Glutamatergic neuron (in vitro differentiated cells): ENCODE data around the gene MVP. TPM values are rescaled to one million over a fixed set of nuclear protein-coding genes. Genes with fewer than 3 reads are reported as not detected.

Source experiments
- DNase-seq: peaks from one replicate; pipeline ENCODE4 v3.0.0; 2022
- H3K27ac Mint-ChIP-seq: one replicate; pipeline ENCODE4 v1.8.0; 2020; ENCODE audit warnings: mild to moderate bottlenecking, mixed read lengths, inconsistent platforms; ENCODE audit not compliant: unreplicated experiment
- H3K27me3 Mint-ChIP-seq: one replicate; pipeline ENCODE4 v1.8.0; 2020; ENCODE audit warnings: mild to moderate bottlenecking, moderate library complexity, mixed read lengths, inconsistent platforms; ENCODE audit not compliant: unreplicated experiment
- H3K36me3 Mint-ChIP-seq: one replicate; pipeline ENCODE4 v1.8.0; 2020; ENCODE audit warnings: mild to moderate bottlenecking, mixed read lengths, inconsistent platforms; ENCODE audit not compliant: unreplicated experiment
- H3K4me1 Mint-ChIP-seq: one replicate; pipeline ENCODE4 v1.8.0; 2020; ENCODE audit warnings: mild to moderate bottlenecking, low read depth, mixed read lengths, inconsistent platforms; ENCODE audit not compliant: unreplicated experiment
- H3K4me3 Mint-ChIP-seq: one replicate; pipeline ENCODE4 v1.8.0; 2020; ENCODE audit warnings: mild to moderate bottlenecking, mixed read lengths, inconsistent platforms; ENCODE audit not compliant: unreplicated experiment
- H3K9me3 Mint-ChIP-seq: one replicate; pipeline ENCODE4 v1.8.0; 2020; ENCODE audit warnings: mild to moderate bottlenecking, moderate library complexity, mixed read lengths, inconsistent platforms; ENCODE audit not compliant: unreplicated experiment
- CTCF ChIP-seq: fragments of 200-600 bp; sonication (generic); IDR thresholded peaks from one replicate; pipeline ENCODE4 v1.5.0; 2021; ENCODE audit not compliant: partially characterized antibody, unreplicated experiment
- total RNA-seq: library from RNA; stranded (reverse); fragmentation: NEBNext Ultra II Directional; extraction: Animal tissue kit (Norgen Biotek cat#: 25700); gene quantifications from one replicate; pipeline ENCODE4 v1.2.1, GENCODE V29; 2021; ENCODE audit not compliant: unreplicated experiment

MVP gene
- total RNA-seq, 1 donor from 2014 or later = 82.7 TPM

GRCh38 chr16:29834079-29834478 lies 13.8 kb downstream of the MVP start:
- H3K27ac Mint-ChIP-seq = no peak overlapping the region
- H3K9me3 Mint-ChIP-seq = peaks cover 2% of the 10 kb centered on the region
- no peaks in the 10 kb centered on the region for H3K36me3 Mint-ChIP-seq
- no peak for DNase-seq
- peaks cover 3% of the 10 kb centered on the region for H3K27me3 Mint-ChIP-seq
- no peak overlapping the region for H3K4me3 Mint-ChIP-seq
- no peak for TF ChIP-seq CTCF
- no peaks in the 10 kb centered on the region for H3K4me1 Mint-ChIP-seq

DNA sequence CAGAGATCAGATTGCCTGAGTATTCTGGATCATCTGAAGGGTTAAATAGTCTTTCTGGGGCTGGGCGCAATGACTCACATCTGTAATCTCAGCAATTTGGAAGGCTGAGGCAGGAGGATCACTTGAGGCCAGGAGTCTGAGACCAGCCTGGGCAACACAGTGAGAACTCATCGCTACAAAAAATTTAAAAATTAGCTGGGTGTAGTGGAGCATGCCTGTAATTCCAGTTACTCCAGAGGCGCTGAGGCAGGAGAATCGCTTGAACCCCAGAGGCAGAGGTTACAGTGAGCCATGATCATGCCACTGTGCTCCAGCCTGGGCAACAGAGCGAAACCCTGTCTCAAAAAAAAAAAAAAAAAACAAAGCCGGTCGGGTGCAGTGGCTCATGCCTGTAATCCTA lies 15.7 kb downstream of the MVP start:
- Mint-ChIP-seq H3K4me3 (no peak overlapping the region), H3K27ac (no peak overlapping the region), H3K4me1 (no peaks in the 10 kb centered on the region), H3K27me3 (peaks cover 5% of the 10 kb centered on the region), H3K9me3 (peaks cover 2% of the 10 kb centered on the region), H3K36me3 (no peaks in the 10 kb centered on the region)
- no peak for DNase-seq
- no peak for TF ChIP-seq CTCF

DNA sequence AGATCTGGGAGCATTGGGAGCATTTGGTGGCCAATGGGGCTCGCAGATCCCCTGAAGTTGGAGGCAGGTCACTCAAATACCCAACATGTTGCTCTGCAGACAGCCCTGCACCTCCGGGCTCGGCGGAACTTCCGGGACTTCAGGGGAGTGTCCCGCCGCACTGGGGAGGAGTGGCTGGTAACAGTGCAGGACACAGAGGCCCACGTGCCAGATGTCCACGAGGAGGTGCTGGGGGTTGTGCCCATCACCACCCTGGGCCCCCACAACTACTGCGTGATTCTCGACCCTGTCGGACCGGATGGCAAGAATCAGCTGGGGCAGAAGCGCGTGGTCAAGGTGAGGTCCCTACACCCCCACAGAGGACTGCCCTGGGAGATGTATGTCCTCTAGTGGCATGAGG lies 16.4 kb downstream of the MVP start:
- TF ChIP-seq CTCF = no peak
- peaks cover 3% of the 10 kb centered on the region for H3K9me3 Mint-ChIP-seq
- no peak overlapping the region for H3K4me3 Mint-ChIP-seq
- H3K27ac Mint-ChIP-seq = no peak overlapping the region
- no peaks in the 10 kb centered on the region for H3K4me1 Mint-ChIP-seq
- DNase-seq = no peak
- H3K27me3 Mint-ChIP-seq = peaks cover 7% of the 10 kb centered on the region
- no peaks in the 10 kb centered on the region for H3K36me3 Mint-ChIP-seq

DNA sequence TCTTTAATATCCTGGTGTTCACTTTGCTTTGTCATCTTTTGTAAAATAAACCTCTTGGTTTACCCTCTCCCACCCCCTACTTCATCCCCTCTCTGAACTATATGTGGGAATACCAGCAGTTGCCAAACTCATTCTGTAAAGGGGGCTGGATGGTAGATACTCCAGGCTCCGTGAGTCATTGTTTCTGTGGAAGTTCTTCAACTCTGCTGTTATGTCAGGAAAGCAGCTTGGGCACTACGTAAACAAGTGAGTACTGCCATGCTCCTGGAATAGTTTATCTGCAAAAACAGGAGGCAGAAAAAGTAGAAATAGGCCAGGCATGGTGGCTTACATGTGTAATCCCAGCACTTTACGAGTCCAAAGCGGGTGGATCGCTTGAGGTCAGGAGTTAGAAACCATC lies 17.6 kb downstream of the MVP start:
- H3K27me3 Mint-ChIP-seq = peaks cover 7% of the 10 kb centered on the region
- H3K27ac Mint-ChIP-seq = no peak overlapping the region
- H3K4me1 Mint-ChIP-seq = no peaks in the 10 kb centered on the region
- no peak for DNase-seq
- no peak overlapping the region for H3K4me3 Mint-ChIP-seq
- H3K36me3 Mint-ChIP-seq = no peaks in the 10 kb centered on the region
- peaks cover 2% of the 10 kb centered on the region for H3K9me3 Mint-ChIP-seq
- no peak for TF ChIP-seq CTCF

DNA sequence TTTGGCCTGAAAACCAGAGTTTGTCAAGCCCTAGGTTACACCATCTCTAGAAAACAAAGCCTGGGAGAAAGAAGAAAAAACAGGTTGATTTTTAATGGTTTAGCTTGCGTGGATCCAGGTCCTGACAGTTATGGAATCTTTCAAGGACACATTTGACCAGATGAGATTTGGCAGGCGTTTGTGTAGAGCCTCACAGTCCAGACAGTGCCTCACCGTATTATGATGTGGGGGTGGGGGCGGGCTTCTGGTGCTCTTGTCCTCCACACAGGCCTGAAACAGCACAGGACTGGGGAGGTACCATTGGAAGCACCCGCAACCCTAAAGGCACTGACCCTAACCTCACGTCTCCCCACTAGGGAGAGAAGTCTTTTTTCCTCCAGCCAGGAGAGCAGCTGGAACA lies 19.6 kb downstream of the MVP start:
- Mint-ChIP-seq H3K4me3 (no peak overlapping the region), H3K36me3 (no peaks in the 10 kb centered on the region), H3K9me3 (peaks cover 2% of the 10 kb centered on the region), H3K27me3 (peaks cover 7% of the 10 kb centered on the region), H3K4me1 (peaks cover 2% of the 10 kb centered on the region), H3K27ac (no peak overlapping the region)
- TF ChIP-seq CTCF = no peak
- DNase-seq = no peak
